Measurements from ENCODE around the gene RDX.

DNA sequence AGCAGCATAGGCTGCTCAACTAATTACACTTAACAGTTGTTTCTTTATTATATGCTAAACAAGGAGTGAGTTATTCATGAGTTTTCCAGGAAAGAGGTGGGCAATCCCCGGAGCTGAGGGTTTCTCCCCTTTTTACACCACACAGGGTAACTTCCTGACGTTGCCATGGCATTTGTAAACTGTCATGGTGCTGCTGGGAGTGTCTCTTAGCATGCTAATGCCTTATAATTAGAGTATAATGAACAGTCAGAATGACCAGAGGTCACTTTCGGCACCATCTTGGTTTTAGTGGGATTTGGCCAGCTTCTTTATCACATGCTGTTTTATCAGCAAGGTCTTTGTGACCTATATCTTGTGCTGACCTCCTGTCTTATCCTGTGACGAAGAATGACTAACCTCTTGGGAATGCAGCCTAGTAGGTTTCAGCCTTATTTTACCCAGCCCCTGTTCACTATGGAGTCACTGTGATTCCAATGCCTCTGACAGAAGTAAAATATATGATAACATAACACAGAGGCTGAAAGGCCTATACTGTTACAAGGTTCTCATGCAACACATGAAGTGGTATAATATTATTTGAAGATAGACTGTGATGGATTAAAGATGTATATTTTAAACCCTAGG lies 41.3 kb upstream of the RDX start:
- no peak for TF ChIP-seq ZFP37 (CRISPR knock-in tag; IDR thresholded peaks at IDR 0.05; ENCODE audit: borderline replicate concordance)
- TF ChIP-seq ZFY (CRISPR knock-in tag; IDR thresholded peaks at IDR 0.05), result no peak
- no peak for TF ChIP-seq ZNF160 (CRISPR knock-in tag; IDR thresholded peaks at IDR 0.05)
- TF ChIP-seq PHF5A (CRISPR knock-in tag; IDR thresholded peaks at IDR 0.05; ENCODE audit: low read depth, unreplicated experiment), result no peak
- no peak for TF ChIP-seq ZNF879 (CRISPR knock-in tag; IDR thresholded peaks at IDR 0.05)
- TF ChIP-seq KAT2B (IDR thresholded peaks at IDR 0.05; ENCODE audit: borderline replicate concordance, low read depth, low read length), result no peak
- TF ChIP-seq, protein P1, sequence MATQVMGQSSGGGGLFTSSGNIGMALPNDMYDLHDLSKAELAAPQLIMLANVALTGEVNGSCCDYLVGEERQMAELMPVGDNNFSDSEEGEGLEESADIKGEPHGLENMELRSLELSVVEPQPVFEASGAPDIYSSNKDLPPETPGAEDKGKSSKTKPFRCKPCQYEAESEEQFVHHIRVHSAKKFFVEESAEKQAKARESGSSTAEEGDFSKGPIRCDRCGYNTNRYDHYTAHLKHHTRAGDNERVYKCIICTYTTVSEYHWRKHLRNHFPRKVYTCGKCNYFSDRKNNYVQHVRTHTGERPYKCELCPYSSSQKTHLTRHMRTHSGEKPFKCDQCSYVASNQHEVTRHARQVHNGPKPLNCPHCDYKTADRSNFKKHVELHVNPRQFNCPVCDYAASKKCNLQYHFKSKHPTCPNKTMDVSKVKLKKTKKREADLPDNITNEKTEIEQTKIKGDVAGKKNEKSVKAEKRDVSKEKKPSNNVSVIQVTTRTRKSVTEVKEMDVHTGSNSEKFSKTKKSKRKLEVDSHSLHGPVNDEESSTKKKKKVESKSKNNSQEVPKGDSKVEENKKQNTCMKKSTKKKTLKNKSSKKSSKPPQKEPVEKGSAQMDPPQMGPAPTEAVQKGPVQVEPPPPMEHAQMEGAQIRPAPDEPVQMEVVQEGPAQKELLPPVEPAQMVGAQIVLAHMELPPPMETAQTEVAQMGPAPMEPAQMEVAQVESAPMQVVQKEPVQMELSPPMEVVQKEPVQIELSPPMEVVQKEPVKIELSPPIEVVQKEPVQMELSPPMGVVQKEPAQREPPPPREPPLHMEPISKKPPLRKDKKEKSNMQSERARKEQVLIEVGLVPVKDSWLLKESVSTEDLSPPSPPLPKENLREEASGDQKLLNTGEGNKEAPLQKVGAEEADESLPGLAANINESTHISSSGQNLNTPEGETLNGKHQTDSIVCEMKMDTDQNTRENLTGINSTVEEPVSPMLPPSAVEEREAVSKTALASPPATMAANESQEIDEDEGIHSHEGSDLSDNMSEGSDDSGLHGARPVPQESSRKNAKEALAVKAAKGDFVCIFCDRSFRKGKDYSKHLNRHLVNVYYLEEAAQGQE (IDR thresholded peaks at IDR 0.05; ENCODE audit: borderline replicate concordance in 1 of 2, low read depth in 1 of 2, low read length in 2 of 2), result no peak
- TF ChIP-seq FOSL1 (CRISPR knock-in tag; IDR thresholded peaks at IDR 0.05; ENCODE audit: borderline replicate concordance), result no peak
- no peak for TF ChIP-seq SP2 (CRISPR knock-in tag; IDR thresholded peaks at IDR 0.05)

All from HepG2 (cell line).